GM21390 (cell line): ENCODE measurements around the gene CTNND2.

ENCODE experiments used
- ATAC-seq: cut with Tn5 transposase; IDR thresholded peaks from one replicate; pipeline ENCODE4 v1.9.1; 2021; ENCODE audit not compliant: unreplicated experiment

CTNND2 gene

GRCh38 chr5:11396917-11397316 lies 507.3 kb downstream of the CTNND2 start:
- no peak for ATAC-seq

- no peak for ATAC-seq
Observed at GRCh38 chr5:11394933-11395332, 509.3 kb downstream of the CTNND2 start.

- no peak for ATAC-seq
Observed at GRCh38 chr5:11390291-11390767, 513.9 kb downstream of the CTNND2 start.

- no peak for ATAC-seq
Observed at GRCh38 chr5:11387382-11387781, 516.9 kb downstream of the CTNND2 start.

- no peak for ATAC-seq
Observed at GRCh38 chr5:11386398-11386797, 517.8 kb downstream of the CTNND2 start.

- ATAC-seq: no peak
Observed at GRCh38 chr5:11385901-11386293, 518.3 kb downstream of the CTNND2 start.

- no peak for ATAC-seq
Observed at GRCh38 chr5:11385251-11385900, 518.9 kb downstream of the CTNND2 start.

GRCh38 chr5:11384441-11385250 lies 519.6 kb downstream of the CTNND2 start:
- ATAC-seq: no peak

- ATAC-seq: no peak
Observed at GRCh38 chr5:11383506-11384095, 520.6 kb downstream of the CTNND2 start.

GRCh38 chr5:11378461-11378860 lies 525.8 kb downstream of the CTNND2 start:
- ATAC-seq: no peak

- ATAC-seq: no peak
Observed at GRCh38 chr5:11377896-11378295, 526.4 kb downstream of the CTNND2 start.

GRCh38 chr5:11372191-11372590 lies 532.1 kb downstream of the CTNND2 start:
- ATAC-seq: no peak

- no peak for ATAC-seq
Observed at GRCh38 chr5:11371021-11371420, 533.2 kb downstream of the CTNND2 start.

GRCh38 chr5:11364531-11364930 lies 539.7 kb downstream of the CTNND2 start:
- ATAC-seq: no peak

GRCh38 chr5:11363631-11364178 lies 540.5 kb downstream of the CTNND2 start:
- ATAC-seq: no peak

- ATAC-seq: no peak
Observed at GRCh38 chr5:11361768-11362167, 542.5 kb downstream of the CTNND2 start.

- no peak for ATAC-seq
Observed at GRCh38 chr5:11357928-11358327, 546.3 kb downstream of the CTNND2 start.

GRCh38 chr5:11355491-11355890 lies 548.8 kb downstream of the CTNND2 start:
- no peak for ATAC-seq

GRCh38 chr5:11346336-11346735 lies 557.9 kb downstream of the CTNND2 start:
- ATAC-seq: no peak

- no peak for ATAC-seq
Observed at GRCh38 chr5:11335881-11336760, 568.1 kb downstream of the CTNND2 start.

- ATAC-seq: no peak
Observed at GRCh38 chr5:11334404-11334803, 569.8 kb downstream of the CTNND2 start.
